Stomach smooth muscle (tissue), 2 donors: ENCODE measurements around the gene F8A3.
"Not testable (repeated sequence)": the region's sequence is repeated elsewhere in the genome, so short reads cannot be mapped to it uniquely, and the experiment has no call there.

Source experiments
- H3K27ac ChIP-seq: one replicate; pipeline ENCODE4 v1.7.0; 2013; ENCODE audit warnings: mild to moderate bottlenecking, low read length, inconsistent platforms
- H3K27me3 ChIP-seq, 2 donors: one replicate each; pipeline ENCODE4 v1.7.0; 2013; ENCODE audit warnings: low read length in 2 of 2; ENCODE audit not compliant: insufficient read depth in 2 of 2, control insufficient read depth in 1 of 2
- H3K36me3 ChIP-seq, 2 donors: one replicate each; pipeline ENCODE4 v1.7.0; 2013; ENCODE audit warnings: low read length in 2 of 2; ENCODE audit not compliant: control insufficient read depth in 2 of 2, insufficient read depth in 2 of 2
- H3K4me1 ChIP-seq: one replicate; pipeline ENCODE4 v1.7.0; 2013; ENCODE audit warnings: low read length; ENCODE audit not compliant: control insufficient read depth, insufficient read depth
- H3K4me3 ChIP-seq, 2 donors: one replicate each; pipeline ENCODE4 v1.7.0; 2013; ENCODE audit warnings: low read length in 2 of 2
- H3K9ac ChIP-seq, 2 donors: one replicate each; pipeline ENCODE4 v1.7.0; 2013; ENCODE audit warnings: low read length in 2 of 2, mild to moderate bottlenecking in 1 of 2
- H3K9me3 ChIP-seq, 2 donors: one replicate each; pipeline ENCODE4 v1.7.0; 2013; ENCODE audit warnings: low read length in 2 of 2; ENCODE audit not compliant: control insufficient read depth in 2 of 2
- donor health status: healthy.
- donor health status: Pancreatic carcinoma.

Gene F8A3

DNA sequence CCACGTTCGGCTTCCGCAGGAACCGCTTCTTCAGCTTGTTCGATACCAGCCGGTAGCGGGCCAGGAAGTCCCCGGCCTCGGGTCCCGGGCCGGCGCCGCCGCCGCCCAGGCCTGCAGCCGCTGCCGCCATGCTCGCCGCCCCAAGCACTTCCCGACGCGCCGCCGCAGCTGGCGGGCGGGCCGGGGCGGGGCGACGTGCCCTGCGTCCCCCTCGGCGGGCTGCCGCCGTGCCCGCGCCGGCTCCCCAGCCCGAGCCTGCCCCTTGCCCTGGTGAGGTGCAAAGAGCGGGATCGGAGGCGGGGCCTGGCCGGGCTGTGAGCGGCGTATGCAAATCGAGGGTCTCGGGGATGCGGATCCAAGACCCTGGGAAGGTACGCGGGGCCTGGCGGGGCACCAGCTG is at the start of gene F8A3:
Gene F8A3 (minus strand): TSS at position 150 of the 400 bp plus-strand sequence. CDS start 20 bp downstream, at position 130.
- H3K27me3 ChIP-seq, H3K9ac ChIP-seq, H3K9me3 ChIP-seq, H3K36me3 ChIP-seq, H3K4me1 ChIP-seq, H3K4me3 ChIP-seq, H3K27ac ChIP-seq: not testable (repeated sequence)

DNA sequence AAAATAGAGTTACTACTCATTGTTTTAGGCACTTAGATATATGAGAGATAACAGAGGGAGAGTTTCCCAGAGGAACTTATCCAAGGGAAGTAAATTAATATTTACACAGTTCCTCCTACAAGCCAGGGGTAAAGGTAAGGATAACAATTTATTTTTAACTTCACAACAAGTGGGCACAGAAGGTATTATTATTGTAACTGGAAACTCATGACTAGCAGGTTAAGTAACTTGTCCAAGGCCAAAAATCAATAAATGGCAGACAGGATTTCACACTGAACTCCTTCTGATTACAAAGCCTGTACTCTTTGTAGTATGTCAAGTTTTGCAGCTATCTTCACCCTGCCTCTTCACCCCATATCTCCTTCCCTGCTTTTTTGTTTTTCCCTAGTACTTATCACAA is 46.9 kb upstream of the F8A3 start:
- no peaks in the 10 kb centered on the region for H3K4me1 ChIP-seq
- H3K36me3 ChIP-seq: no peaks in the 10 kb centered on the region
- no peaks in the 10 kb centered on the region for H3K27me3 ChIP-seq
- no peak overlapping the region for H3K27ac ChIP-seq
- H3K4me3 ChIP-seq: no peak overlapping the region
- H3K9ac ChIP-seq: no peak overlapping the region
- H3K9me3 ChIP-seq: no peaks in the 10 kb centered on the region

DNA sequence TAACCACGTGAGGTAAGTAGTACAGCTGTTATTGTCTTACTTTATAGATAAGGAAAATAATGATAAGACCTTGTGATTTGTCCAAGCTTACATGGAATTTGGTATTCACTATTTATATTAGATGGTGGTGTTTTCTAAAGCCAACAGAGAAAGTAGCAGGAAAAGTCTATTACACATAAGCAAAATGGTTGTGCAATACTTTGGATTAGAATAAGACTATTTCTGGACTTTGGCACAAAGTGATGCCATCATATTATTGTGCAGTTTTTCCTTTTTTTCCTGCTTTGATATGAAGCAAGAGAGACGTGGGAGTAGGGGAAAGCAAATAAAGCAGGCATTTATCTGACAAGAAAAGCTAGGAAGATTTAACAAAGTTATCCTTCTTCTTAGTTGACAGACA is 36.7 kb upstream of the F8A3 start:
- not testable (repeated sequence) for H3K27ac ChIP-seq

DNA sequence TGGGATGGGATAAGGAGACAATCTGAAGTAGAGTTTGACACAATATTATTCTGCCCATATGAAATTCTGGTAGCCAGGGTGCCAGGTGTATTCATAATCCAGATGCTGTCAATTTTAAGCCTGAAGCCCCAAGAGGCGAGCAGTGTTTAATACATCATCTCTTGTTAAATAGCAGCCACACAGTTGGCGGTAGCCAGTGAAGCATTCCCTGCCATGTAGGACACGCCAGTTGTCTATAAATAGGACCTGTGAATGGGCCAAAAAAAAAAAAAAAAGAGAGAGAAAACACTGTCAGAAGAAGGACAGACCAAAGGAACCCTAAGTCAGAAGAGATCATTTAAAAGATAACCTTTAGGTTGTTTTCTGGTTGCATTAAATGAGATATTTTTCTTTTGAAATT is 33.0 kb upstream of the F8A3 start:
- H3K4me1 ChIP-seq, H3K27ac ChIP-seq, H3K4me3 ChIP-seq, H3K36me3 ChIP-seq, H3K9me3 ChIP-seq, H3K27me3 ChIP-seq, H3K9ac ChIP-seq: not testable (repeated sequence)

More for the DNA sequence above, 36.7 kb upstream of the F8A3 start:
- not testable (repeated sequence) for H3K4me3 ChIP-seq, H3K9me3 ChIP-seq, H3K36me3 ChIP-seq, H3K27me3 ChIP-seq, H3K4me1 ChIP-seq, H3K9ac ChIP-seq

DNA sequence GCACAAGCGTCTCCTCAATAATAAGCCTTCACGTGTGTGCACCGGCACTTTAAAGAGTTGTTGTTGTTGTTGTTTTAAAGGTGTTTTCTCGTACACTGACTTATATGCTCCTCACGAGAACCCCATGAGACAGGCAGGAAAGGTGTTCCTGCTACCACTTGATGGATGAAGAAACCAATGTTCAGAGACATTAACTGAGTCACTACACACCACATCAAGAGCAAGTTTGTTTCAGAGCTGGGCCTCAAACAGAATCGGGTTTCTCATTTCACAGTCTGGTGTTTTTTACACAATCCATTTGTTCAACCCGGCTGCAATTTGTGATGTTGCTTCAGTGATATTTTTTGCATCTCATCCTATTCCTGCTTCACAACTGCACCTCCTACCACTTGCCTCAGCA is 18.7 kb upstream of the F8A3 start:
- not testable (repeated sequence) for H3K4me1 ChIP-seq

DNA sequence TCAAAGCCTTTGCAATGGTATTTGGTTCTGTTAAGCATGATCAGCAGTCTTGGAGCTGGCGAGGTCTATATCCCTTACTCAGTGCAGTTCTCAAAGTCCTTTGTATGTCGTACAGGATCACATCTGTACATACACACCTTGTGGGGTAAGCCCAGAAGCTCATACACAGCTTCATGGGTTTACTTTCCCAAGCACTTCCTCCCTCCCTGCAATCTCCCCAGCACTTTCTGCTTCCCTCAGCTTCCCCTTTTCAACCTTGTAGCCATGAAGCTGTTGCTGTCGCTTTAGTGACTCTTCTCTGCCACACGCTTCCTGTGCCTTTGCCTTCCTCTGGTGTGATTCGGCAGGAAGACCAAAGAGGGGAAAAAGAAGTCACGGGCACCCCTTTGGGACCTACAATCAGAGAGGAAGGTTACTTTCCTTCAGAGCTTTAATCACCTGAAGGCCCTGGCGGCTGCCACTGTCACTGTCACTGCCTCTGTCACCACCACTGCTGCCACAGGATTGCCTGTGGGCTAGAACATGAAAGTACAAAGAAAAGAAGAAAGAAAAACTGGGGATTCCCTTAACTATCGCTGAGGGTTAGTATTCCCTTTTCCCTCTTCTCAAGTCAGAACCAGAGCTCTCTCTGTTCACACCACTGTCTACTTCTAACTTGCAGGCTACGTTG is 8.0 kb upstream of the F8A3 start:
- H3K4me3 ChIP-seq, H3K27ac ChIP-seq, H3K27me3 ChIP-seq, H3K4me1 ChIP-seq, H3K9me3 ChIP-seq, H3K9ac ChIP-seq, H3K36me3 ChIP-seq: not testable (repeated sequence)

More for the DNA sequence above, 18.7 kb upstream of the F8A3 start:
- H3K27me3 ChIP-seq, H3K27ac ChIP-seq, H3K9ac ChIP-seq, H3K36me3 ChIP-seq, H3K4me3 ChIP-seq, H3K9me3 ChIP-seq: not testable (repeated sequence)

DNA sequence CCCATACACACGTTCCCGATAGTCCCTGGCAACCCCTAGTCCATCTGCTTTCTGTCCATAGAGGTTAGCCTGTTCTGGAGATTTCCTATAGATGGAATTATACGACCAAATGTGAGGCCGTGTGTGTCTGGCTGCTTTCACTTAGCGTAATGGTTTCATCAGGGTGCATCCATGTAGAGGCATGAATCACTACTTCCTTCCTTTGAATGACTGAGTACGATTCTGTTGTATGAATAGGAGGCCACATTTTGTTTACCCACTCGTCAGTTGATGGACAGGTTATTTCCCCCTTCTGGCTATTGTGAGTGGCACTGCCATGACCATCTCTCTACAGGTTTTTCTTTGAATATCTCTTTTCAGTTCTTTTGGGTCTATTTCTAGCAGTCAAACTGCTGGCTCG is 2.1 kb upstream of the F8A3 start:
- not testable (repeated sequence) for H3K27ac ChIP-seq, H3K9me3 ChIP-seq, H3K4me1 ChIP-seq, H3K4me3 ChIP-seq, H3K36me3 ChIP-seq, H3K27me3 ChIP-seq, H3K9ac ChIP-seq

DNA sequence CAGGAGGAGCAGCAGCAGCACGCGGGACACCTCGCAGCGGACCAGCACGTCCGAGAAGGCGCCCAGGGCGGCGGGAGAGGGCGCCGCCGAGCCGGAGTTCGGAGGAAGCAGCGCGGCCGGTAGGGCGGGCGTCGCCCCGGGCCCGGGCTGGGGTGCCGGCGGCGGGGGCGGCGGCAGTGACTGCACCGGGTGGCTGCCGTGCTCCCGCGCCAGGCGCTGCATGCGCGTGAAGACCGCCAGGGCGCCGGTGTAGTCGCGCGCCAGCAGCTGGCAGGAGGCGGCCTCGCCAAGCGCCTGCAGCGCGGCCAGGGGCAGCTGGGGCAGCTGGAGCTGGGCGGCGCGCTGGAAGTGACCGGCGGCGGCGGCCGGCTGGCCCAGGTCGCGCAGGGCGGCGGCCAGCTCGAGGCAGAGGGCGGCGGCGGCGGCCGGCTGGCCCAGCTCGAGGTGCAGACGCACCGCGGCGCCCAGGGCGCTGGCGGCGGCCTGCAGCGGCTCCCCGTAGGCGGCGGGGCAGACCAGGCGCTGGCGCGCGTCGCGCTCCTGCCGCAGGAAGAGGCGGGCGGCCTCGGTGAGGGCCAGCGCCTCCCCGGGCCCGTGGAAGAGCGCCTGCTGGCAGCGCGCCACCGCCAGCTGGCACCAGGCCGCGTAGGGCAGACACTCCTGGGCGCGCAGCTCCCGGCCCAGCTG is 516 bp downstream of the F8A3 start:
- not testable (repeated sequence) for H3K27ac ChIP-seq, H3K9me3 ChIP-seq, H3K27me3 ChIP-seq

DNA sequence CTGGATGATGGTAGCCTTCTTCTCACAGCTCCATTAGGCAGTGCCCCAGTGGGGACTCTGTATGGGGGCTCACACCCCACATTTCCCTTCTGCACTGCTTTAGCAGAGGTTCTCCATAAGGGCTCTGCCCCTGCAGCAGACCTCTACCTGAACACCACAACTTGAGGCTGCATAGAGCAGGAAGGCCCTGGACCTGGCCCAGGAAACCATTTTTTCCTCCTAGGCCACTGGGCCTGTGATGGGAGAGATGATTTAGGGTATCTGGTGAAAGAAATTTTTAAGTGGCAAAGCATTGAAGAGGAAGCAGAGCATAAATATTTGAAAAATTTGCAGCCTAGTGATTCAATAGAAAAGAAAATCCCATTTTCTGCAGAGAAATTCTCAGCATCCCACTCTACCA is 17.3 kb downstream of the F8A3 start:
- no peak overlapping the region for H3K27ac ChIP-seq
- no peaks in the 10 kb centered on the region for H3K4me1 ChIP-seq
- no peaks in the 10 kb centered on the region for H3K36me3 ChIP-seq
- no peak overlapping the region for H3K9ac ChIP-seq
- H3K9me3 ChIP-seq: no peaks in the 10 kb centered on the region
- H3K4me3 ChIP-seq: no peak overlapping the region
- no peaks in the 10 kb centered on the region for H3K27me3 ChIP-seq

More for the DNA sequence above, 516 bp downstream of the F8A3 start:
- H3K4me3 ChIP-seq, H3K9ac ChIP-seq, H3K36me3 ChIP-seq, H3K4me1 ChIP-seq: not testable (repeated sequence)

DNA sequence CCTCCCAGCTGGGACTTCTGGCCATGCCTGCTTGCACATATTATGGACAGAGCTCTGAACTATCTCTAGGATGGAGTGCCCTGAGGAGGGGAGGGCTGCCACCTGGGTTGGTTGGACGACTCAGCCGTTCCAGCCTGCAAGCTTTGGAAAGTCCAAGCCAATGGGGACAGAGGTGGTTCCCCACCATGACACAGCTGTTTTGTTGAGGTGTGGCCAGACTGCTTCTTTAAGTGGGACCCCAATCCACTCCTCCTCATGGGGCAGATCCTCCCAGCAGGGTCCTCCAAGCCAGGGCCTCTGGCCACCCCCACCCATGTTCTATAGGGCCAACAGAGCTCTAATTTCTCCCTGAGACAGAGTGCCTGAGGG is 22.7 kb downstream of the F8A3 start:
- no peak overlapping the region for H3K27ac ChIP-seq
- no peak overlapping the region for H3K9ac ChIP-seq
- no peaks in the 10 kb centered on the region for H3K27me3 ChIP-seq
- no peaks in the 10 kb centered on the region for H3K9me3 ChIP-seq
- H3K4me3 ChIP-seq: no peak overlapping the region
- no peaks in the 10 kb centered on the region for H3K4me1 ChIP-seq
- no peaks in the 10 kb centered on the region for H3K36me3 ChIP-seq

DNA sequence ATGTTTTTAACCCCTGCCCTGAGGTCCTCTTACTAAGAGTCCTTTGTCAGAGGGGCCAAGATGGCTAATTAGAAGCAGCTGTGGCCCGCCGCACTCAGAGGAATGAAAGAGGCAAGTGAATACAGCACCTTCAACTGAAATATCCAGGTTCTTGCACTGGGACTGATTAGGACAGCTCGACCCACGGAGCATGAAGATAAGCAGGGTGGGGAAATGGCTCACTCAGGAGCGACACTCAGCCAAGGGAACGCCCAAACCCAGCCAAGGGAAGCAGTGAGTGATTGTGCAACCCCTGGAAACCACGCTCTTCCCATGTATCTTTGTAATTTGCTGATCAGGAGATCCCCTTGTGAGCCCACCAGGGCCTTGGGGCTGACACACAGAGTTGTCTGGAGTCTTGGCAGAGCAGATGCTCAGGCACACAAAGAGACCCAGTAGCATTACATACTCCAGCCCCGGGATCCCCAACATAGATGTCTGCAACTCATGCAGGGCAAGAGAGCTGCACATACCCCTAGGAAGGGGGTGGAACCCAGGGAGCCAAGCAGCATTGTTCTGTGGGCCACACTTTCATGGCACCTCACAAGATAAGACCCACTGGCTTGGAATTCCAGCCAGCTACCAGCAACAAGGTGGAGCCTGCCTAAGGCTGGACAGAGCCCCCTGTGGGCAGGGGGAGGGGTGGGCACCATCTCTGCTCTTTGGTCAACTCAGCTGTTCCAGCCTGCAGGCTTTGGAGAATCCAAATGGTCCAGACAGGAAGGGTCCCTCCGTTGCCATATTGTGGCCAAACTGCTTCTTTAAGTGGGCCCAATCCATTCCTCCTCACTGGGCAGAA is 23.3 kb downstream of the F8A3 start:
- Histone ChIP-seq H3K36me3 (no peaks in the 10 kb centered on the region), H3K27me3 (no peaks in the 10 kb centered on the region), H3K9ac (no peak overlapping the region), H3K27ac (no peak overlapping the region), H3K4me3 (no peak overlapping the region), H3K4me1 (no peaks in the 10 kb centered on the region), H3K9me3 (no peaks in the 10 kb centered on the region)
